COLO668 (cell line): ENCODE measurements around the gene CATSPERD.
"Not testable (repeated sequence)": the region's sequence is repeated elsewhere in the genome, so short reads cannot be mapped to it uniquely, and the experiment has no call there.

ENCODE experiments used
- DNase-seq: peaks from one replicate; lab custom pipeline; 2025; ENCODE audit not compliant: unreplicated experiment; lab: John Stamatoyannopoulos, UW

The CATSPERD gene

GRCh38 chr19:5686326-5686646 is 34.2 kb upstream of the CATSPERD start:
- no peak for DNase-seq

- DNase-seq = peak; percentile 95
These were observed 33.6 kb upstream of the CATSPERD start for GRCh38 chr19:5686647-5687359.

GRCh38 chr19:5687360-5688198 is 32.9 kb upstream of the CATSPERD start:
- no peak for DNase-seq

DNA sequence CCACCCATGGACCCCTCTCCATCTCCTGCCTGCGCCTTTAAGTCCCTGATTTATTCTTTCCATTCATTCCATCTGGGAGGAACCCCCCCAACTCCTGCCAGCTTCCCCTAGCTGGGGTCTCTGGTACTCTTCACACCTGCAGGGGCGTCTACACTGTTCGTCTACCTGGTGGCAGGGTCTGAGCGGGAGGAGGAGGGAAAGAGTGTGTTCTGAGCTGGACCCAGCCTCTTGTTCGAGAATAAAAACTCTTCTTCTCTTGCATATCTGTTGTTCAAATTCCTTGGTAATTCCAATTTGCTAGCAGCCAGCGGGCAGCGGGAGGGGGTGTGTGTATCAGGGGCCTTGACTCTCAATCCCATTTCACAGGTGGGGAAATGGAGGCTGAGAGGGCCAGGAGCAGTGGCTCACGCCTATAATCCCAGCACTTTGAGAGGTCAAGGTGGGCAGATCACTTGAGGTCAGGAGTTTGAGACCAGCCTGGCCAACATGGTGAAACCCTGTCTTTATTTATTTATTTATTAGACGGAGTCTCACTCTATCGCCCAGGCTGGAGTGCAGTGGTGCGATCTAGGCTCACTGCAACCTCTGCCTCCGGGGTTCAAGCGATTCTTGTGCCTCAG is 32.1 kb upstream of the CATSPERD start:
- DNase-seq = not testable (repeated sequence)

GRCh38 chr19:5690125-5690954 is 30.1 kb upstream of the CATSPERD start, which contains the start of gene RPL36:
Gene RPL36 (plus strand): TSS chr19:5690295. CDS start chr19:5690508, 213 bp downstream.
- DNase-seq = peak; percentile 98

GRCh38 chr19:5690955-5691821 is 29.2 kb upstream of the CATSPERD start:
- peak; percentile 77 for DNase-seq

- no peak for DNase-seq
These were observed 28.4 kb upstream of the CATSPERD start for GRCh38 chr19:5691822-5692722.

DNA sequence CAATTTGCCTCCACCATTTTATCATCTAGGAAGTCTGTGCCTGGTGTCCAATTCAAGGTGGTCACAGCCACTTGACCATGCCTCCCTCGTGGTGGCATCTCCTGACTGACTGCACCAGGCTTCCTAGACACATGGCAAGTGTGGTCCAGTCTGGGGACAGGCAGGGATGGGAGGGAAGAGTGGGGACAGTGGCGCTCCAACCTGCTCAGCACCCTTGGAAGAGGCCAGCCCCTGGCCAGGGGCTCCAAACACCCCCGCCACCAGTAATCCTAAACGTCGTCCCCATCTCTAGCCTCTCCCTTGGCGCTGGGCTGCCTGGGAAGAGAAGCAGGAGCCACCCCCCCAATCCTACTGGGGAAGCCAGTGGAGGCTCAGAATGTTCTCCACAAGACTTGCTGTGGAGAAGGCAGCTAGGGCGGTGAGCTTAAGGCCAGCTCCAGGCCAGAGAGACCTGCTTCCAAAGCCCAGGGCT is 27.7 kb upstream of the CATSPERD start:
- no peak for DNase-seq

DNA sequence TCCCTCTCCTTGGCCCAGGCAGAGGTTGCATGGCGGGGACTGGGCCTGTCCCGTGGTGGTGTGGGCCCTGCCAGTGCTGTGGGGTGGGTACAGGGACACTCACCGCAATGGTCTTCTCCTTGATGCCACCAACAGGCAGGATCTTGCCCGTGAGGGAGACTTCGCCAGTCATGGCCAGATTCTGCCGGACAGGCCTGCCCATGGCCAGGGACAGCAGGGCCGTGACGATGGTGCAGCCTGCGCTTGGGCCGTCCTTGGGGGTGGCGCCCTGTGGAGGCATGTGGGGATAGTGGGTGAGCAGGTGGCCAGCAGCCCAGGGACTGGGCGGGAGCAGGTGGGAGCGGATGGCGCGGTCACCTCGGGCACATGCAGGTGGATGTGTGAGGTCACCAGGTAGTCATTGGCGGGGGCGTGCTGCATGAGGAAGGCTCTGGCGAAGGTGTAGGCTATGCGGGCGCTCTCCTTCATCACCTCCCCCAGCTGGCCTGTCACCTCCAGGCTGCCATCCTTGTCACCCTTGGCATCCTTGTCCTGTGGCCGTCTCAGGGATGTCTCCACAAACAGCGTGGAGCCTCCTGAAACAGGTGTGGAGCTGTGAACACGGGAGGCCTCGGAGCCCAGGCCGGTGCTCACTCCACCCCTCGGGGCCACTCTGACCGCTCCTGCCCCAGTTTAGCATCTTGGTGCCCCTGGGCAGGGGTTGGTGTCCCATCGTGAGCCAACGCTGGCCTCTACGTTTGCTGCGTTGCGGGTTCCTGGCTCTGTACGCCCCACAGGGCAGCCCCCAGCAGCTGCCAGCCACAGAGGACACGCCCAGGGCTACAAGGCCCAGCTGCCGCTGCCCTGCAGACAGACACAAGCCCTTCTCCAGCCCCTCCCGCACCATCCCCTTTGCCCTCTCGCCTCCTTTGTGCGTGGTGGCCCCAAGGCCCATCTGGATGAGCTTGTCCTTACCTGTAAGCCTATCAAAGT is 27.0 kb upstream of the CATSPERD start:
- DNase-seq = peak; percentile 22

DNA sequence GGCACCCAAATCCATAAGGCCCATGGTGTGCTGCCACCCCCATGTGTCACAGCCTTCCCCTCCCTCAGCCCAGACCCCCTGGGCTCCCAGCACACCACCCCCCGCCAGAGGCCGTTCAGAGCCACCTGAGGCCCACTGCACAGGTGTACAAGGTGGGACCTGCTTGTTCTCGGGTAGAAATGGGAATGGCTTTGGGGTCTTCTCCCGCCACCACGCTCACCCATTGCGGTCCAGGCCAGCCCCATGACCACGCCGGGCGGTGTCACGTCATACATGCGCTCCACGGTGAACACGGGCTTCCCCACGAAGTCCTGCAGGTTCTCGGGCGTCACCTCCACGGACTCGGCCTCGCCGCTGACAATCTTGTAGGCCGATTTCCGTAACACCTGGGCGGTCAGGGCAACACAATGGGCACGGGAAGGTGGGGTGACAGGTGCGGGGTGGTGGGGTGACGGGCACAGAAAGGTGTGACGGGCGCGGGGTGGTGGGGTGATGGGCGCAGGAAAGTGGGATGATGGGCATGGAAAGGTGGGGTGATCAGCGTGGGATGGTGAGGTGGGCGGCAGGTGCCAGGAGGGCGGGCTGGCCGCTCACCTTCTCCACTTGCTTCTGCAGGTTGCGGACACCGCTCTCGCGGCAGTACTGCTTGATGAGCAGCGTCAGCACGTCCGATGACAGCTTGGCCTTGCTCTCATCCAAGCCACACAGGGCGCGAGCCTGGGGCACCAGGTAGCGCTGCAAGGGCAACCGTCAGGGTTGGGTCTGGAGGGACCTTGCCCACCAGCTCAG is 26.1 kb upstream of the CATSPERD start:
- DNase-seq = no peak

DNA sequence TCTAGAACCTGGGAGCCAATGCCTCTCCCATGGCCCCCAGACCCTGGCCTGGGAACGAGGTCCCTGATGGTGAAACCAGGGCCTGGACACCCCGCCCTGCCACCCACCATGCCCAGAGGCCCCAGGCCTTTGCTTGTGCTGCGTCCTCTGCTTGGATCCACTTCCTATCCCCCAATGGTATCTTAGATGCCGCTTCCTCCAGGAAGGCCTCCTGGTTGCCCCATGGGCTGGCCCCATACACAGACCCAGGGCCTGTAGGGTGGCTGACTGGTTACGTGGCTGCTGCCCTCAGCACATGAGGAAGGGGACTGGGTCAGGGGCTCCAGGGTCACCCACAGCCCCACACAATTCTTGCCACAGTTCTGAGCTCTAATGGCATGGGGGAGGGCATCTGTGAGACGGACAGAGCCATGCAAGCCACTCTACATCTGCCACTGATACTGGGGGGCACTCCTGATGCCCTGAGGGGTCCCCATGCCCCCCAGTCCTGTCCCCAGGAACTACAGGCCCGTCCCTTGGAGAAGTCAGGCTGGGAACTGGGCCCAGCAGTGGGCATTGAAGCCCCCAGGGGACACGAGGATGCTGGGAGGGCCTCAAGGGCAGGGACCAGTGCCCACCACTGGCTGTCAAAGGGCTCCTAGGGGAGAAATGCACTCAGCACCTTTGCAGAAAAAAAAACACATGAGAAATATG is 25.3 kb upstream of the CATSPERD start:
- no peak for DNase-seq

- DNase-seq = no peak
These were observed 24.7 kb upstream of the CATSPERD start for GRCh38 chr19:5695649-5696195.

- no peak for DNase-seq
These were observed 24.0 kb upstream of the CATSPERD start for GRCh38 chr19:5696196-5697021.

- no peak for DNase-seq
These were observed 23.2 kb upstream of the CATSPERD start for GRCh38 chr19:5697022-5697889.
